ENCODE measurements around the gene ADCY9. TPM values are rescaled to one million over a fixed set of nuclear protein-coding genes. Genes with fewer than 3 reads are reported as not detected.

The ADCY9 gene
- total RNA-seq, 2 donors from 2014 or later: 1.2 to 3.3 TPM

DNA sequence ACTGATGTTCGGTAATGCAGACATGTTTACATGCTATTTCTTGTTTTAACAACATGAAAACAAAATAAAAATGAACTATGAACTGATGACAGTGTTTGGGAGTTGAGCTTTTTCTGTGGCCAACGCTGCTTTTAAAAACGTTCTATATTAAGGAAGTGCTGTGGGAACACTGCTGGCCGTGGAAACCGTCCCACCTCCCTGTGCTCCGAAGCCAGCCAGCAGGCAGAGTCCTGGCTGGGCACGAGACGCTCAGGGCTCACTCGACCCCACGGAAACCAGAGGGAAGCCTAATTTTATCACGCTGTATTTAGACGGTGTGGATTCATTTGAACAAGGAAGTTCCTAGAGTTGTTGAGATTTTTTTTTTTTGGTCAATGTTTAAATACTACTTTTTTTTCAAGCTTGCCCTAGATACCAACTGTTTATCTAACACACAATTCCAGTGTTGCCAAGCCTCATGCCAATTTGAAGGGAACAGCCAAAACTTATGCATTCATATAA lies 25.8 kb downstream of the ADCY9 start:
- Histone ChIP-seq H3K4me3 (ENCODE audit: low read length) (no peak overlapping the region), H3K9ac (ENCODE audit: extremely low read depth, low read length, poor library complexity, severe bottlenecking) (no peak overlapping the region), H3K36me3 (ENCODE audit: control insufficient read depth, insufficient read depth, low read length) (no peaks in the 10 kb centered on the region), H3K27me3 (ENCODE audit: control insufficient read depth, insufficient read depth, low read length, poor library complexity, severe bottlenecking) (no peaks in the 10 kb centered on the region), H3K4me1 (ENCODE audit: control insufficient read depth, insufficient read depth, low read length) (no peaks in the 10 kb centered on the region), H3K9me3 (ENCODE audit: control insufficient read depth, low read length) (no peaks in the 10 kb centered on the region), H3K27ac (ENCODE audit: low read depth, low read length) (no peak overlapping the region)
- DNase-seq: no peak
- Mint-ChIP-seq H3K27ac (no peak overlapping the region), H3K4me3 (no peak overlapping the region), H3K36me3 (ENCODE audit: low read depth) (no peaks in the 10 kb centered on the region), H3K4me1 (peaks cover 3% of the 10 kb centered on the region), H3K9me3 (no peaks in the 10 kb centered on the region), H3K27me3 (ENCODE audit: insufficient read depth) (no peaks in the 10 kb centered on the region)
- 89 to 92% methylated on average over 10 to 12 of the region's 12 CpGs for WGBS, 2 experiments (ENCODE audit: insufficient coverage in 1 of 2, insufficient read length in 1 of 2)
- TF ChIP-seq, protein P1, sequence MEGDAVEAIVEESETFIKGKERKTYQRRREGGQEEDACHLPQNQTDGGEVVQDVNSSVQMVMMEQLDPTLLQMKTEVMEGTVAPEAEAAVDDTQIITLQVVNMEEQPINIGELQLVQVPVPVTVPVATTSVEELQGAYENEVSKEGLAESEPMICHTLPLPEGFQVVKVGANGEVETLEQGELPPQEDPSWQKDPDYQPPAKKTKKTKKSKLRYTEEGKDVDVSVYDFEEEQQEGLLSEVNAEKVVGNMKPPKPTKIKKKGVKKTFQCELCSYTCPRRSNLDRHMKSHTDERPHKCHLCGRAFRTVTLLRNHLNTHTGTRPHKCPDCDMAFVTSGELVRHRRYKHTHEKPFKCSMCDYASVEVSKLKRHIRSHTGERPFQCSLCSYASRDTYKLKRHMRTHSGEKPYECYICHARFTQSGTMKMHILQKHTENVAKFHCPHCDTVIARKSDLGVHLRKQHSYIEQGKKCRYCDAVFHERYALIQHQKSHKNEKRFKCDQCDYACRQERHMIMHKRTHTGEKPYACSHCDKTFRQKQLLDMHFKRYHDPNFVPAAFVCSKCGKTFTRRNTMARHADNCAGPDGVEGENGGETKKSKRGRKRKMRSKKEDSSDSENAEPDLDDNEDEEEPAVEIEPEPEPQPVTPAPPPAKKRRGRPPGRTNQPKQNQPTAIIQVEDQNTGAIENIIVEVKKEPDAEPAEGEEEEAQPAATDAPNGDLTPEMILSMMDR (conservative IDR thresholded peaks at IDR 0.05): no peak

DNA sequence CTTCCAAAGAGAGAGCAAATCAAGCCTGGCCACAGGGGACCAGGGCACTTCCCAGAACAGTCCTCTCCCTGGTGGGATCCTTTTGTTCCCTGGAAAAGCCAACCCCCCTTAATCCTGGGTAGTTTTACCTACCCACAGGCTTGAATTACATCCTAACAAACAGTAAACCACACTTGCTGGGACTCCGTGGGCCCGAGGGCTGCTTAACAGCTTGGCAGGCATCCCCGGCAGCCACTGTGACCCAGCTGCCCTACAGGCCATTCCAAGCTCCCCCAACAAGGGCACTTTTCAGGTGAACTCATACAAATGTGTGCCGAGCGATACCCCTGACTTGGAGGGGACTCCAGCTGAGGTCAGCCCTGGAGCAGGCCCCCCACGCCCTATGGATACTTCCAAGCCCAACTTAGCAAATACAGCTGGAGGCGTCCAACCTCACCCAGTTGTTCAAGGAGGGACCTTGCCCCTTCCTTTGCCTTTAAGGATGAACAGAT lies 26.4 kb downstream of the ADCY9 start:
- WGBS, 2 experiments (ENCODE audit: insufficient coverage in 1 of 2, insufficient read length in 1 of 2): 86 to 90% methylated on average over 1 to 7 of the region's 7 CpGs
- Histone ChIP-seq H3K9ac (ENCODE audit: extremely low read depth, low read length, poor library complexity, severe bottlenecking) (no peak overlapping the region), H3K27me3 (ENCODE audit: control insufficient read depth, insufficient read depth, low read length, poor library complexity, severe bottlenecking) (no peaks in the 10 kb centered on the region), H3K9me3 (ENCODE audit: control insufficient read depth, low read length) (no peaks in the 10 kb centered on the region), H3K27ac (ENCODE audit: low read depth, low read length) (no peak overlapping the region), H3K4me1 (ENCODE audit: control insufficient read depth, insufficient read depth, low read length) (no peaks in the 10 kb centered on the region), H3K36me3 (ENCODE audit: control insufficient read depth, insufficient read depth, low read length) (no peaks in the 10 kb centered on the region), H3K4me3 (ENCODE audit: low read length) (no peak overlapping the region)
- TF ChIP-seq, protein P1 (conservative IDR thresholded peaks at IDR 0.05): no peak
- no peak for DNase-seq
- Mint-ChIP-seq H3K9me3 (no peaks in the 10 kb centered on the region), H3K4me1 (peaks cover 3% of the 10 kb centered on the region), H3K27ac (no peak overlapping the region), H3K27me3 (ENCODE audit: insufficient read depth) (no peaks in the 10 kb centered on the region), H3K36me3 (ENCODE audit: low read depth) (no peaks in the 10 kb centered on the region), H3K4me3 (no peak overlapping the region)

DNA sequence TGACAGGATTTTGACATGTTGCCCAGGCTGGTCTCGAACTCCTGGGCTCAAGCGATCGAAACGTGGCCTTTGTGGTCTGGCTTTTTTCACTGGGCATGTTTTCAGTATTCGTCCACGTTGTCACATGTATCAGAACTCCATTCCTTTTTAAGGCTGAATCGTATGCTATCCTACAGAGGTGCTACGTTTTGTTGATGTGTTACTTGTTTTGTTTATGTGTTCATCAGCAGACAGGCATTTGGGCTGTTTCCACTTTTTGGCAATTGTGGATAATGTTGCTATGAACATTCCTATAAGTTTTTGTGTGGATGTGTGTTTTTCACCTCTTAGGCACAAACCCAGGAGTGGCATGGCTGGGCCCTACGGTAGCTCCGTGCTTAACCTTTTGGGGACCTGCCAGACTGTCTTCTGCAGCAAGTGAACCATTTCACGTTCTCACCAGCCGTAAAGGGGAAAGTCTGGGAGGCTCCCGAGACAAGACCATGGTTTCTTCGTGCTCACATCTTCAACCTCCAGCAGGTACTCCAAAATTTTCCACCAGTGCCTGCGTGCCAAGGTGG lies 26.9 kb downstream of the ADCY9 start:
- Mint-ChIP-seq H3K27ac (no peak overlapping the region), H3K27me3 (ENCODE audit: insufficient read depth) (no peaks in the 10 kb centered on the region), H3K36me3 (ENCODE audit: low read depth) (no peaks in the 10 kb centered on the region), H3K9me3 (no peaks in the 10 kb centered on the region), H3K4me1 (peaks cover 3% of the 10 kb centered on the region), H3K4me3 (no peak overlapping the region)
- H3K4me3 ChIP-seq (ENCODE audit: low read length): no peak overlapping the region
- no peaks in the 10 kb centered on the region for H3K4me1 ChIP-seq (ENCODE audit: control insufficient read depth, insufficient read depth, low read length)
- H3K36me3 ChIP-seq (ENCODE audit: control insufficient read depth, insufficient read depth, low read length): no peaks in the 10 kb centered on the region
- 89 to 93% methylated on average over 8 to 15 of the region's 15 CpGs for WGBS, 2 experiments (ENCODE audit: insufficient coverage in 1 of 2, insufficient read length in 1 of 2)
- no peaks in the 10 kb centered on the region for H3K27me3 ChIP-seq (ENCODE audit: control insufficient read depth, insufficient read depth, low read length, poor library complexity, severe bottlenecking)
- no peak overlapping the region for H3K27ac ChIP-seq (ENCODE audit: low read depth, low read length)
- TF ChIP-seq, protein P1 (conservative IDR thresholded peaks at IDR 0.05): no peak
- H3K9ac ChIP-seq (ENCODE audit: extremely low read depth, low read length, poor library complexity, severe bottlenecking): no peak overlapping the region
- no peaks in the 10 kb centered on the region for H3K9me3 ChIP-seq (ENCODE audit: control insufficient read depth, low read length)
- DNase-seq: no peak

All from endodermal cell (in vitro differentiated cells).